H1 (cell line): ENCODE data around the gene ACSM3. TPM values are rescaled to one million over a fixed set of nuclear protein-coding genes. Genes with fewer than 3 reads are reported as not detected.

Source experiments
- CREB1 ChIP-seq: IDR thresholded peaks from 2 replicates; pipeline ENCODE4 v1.6.1; 2012; ENCODE audit warnings: inconsistent platforms
- HDAC6 ChIP-seq: IDR thresholded peaks from one replicate; pipeline ENCODE4 v1.7.1; 2012; ENCODE audit warnings: low read depth, mild to moderate bottlenecking, inconsistent platforms, low read length, moderate library complexity
- PHF8 ChIP-seq: fragments of 200-600 bp; sonication (generic); conservative IDR thresholded peaks from 2 replicates; pipeline ENCODE4 v1.7.1; 2012; ENCODE audit warnings: low read depth, mild to moderate bottlenecking, inconsistent platforms, low read length, moderate library complexity
- POLR2AphosphoS5 ChIP-seq: IDR thresholded peaks from 2 replicates; pipeline ENCODE4 v1.6.1; 2011; ENCODE audit warnings: low read depth, low read length
- SP4 ChIP-seq: IDR thresholded peaks from 2 replicates; pipeline ENCODE4 v1.6.1; 2012; ENCODE audit warnings: low read length, inconsistent platforms
- TAF7 ChIP-seq: optimal IDR thresholded peaks from 2 replicates; pipeline ENCODE3; 2011; ENCODE audit warnings: low read depth, mild to moderate bottlenecking, inconsistent platforms, low read length, moderate library complexity, borderline replicate concordance
- polyA plus RNA-seq, 7 experiments: library from polyadenylated mRNA; depleted of rRNA in 3 of 7; stranded (reverse) in 5 of 7; unstranded in 2 of 7; fragments of >200 nt in 5 of 7; fragments of 200-250 nt in 2 of 7; gene quantifications; 1 replicate in 5 of 7; 2 replicates in 1 of 7; 4 replicates in 1 of 7; pipeline versions ENCODE4 v1.2.1 to v1.2.3, GENCODE V29; 2011 to 2013; ENCODE audit warnings: missing spikeins in 2 of 7, mixed read lengths in 2 of 7
- total RNA-seq: library from RNA; stranded (reverse); fragmentation: NEBNext Ultra II Directional; extraction: Animal tissue kit (Norgen Biotek cat#: 25700); gene quantifications from 2 replicates; pipeline ENCODE4 v1.2.1, GENCODE V29; 2021
- TF ChIP-seq, protein P1 (sequence below): IDR thresholded peaks from 2 replicates; pipeline ENCODE4 v1.6.1; 2012; ENCODE audit warnings: inconsistent platforms

ACSM3 gene
- total and polyA plus RNA-seq, 2 of the 8 experiments (the other 6 are each of a cell fraction or from before 2014, with no cell fraction given): 5.7 to 6.2 TPM

DNA sequence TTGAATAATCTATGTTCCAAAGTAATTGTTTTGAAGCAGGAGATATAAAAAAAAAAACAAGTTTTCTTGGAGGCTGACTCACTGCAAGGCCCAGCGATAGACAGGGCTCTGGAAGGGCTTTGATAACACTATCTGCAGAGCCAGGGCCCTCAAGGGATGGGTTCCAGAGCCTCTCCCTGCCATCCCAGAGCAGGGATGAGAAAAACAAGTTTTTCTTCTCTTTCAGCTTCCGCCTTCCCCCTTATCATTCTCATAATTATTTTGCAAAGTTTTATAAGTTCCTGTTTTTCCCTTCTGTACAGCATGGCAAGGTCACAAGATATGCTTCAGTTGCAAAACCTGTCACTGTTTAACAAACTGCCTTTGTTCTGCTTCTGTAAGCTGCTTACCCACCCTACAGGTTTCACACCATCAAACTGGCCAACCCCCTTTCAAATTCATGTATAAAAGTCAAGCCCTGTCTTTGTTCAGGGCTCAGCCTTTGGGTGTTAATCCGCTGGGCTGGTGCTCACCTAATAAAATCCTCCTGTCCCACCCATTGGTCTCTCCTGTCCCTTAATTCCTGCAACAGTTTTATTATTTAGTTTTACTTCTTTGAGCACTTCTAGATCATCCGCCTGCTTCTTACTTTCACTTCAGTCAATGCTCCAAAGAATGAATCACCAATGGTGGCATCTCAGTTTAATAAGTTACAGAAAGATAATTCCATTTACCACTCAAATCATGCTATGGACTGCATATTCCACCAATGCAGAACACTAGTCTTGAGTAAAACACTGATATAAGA is 16.6 kb upstream of the ACSM3 start (continued):
- TF ChIP-seq CREB1 (no peak), SP4 (no peak), PHF8 (no peak), HDAC6 (no peak), POLR2AphosphoS5 (no peak), TAF7 (no peak)
- TF ChIP-seq, protein P1, sequence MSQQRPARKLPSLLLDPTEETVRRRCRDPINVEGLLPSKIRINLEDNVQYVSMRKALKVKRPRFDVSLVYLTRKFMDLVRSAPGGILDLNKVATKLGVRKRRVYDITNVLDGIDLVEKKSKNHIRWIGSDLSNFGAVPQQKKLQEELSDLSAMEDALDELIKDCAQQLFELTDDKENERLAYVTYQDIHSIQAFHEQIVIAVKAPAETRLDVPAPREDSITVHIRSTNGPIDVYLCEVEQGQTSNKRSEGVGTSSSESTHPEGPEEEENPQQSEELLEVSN: no peak
